Fibroblast of peridontal ligament (primary cell): ENCODE data around the gene FRMD4A.
A peak's percentile ranks its signal among the peaks of the same experiment; 100 is the strongest.

ENCODE experiments used
- DNase-seq: peaks from one replicate; pipeline ENCODE4 v3.0.0-alpha.2; 2010; ENCODE audit errors: extremely low read depth

FRMD4A gene

GRCh38 chr10:13758312-13758711, 572.4 kb downstream of the FRMD4A start:
- DNase-seq: no peak

DNA sequence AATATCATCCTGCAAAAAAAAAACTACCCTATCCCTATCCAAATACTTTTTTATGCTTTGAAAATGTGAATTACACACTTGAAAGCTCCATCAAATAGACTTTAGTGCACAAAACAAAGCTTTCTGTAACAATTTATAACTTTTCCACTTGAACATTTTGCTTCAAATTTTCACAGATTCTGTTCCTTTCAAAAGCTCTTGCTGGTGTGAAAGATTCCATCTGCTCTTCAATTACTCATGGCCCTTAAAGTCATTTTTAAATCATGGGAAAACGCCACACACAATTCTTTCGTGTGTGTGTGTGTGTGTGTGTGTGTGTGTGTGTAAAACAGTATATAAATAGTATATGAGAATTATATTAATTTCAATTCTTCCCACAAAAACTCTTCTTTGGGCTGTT, 576.4 kb downstream of the FRMD4A start:
- DNase-seq: no peak

- DNase-seq: no peak
These were observed 579.4 kb downstream of the FRMD4A start for GRCh38 chr10:13751191-13751764.

GRCh38 chr10:13750299-13751190, 580.2 kb downstream of the FRMD4A start:
- no peak for DNase-seq

- DNase-seq: no peak
These were observed 585.5 kb downstream of the FRMD4A start for GRCh38 chr10:13745271-13745670.

DNA sequence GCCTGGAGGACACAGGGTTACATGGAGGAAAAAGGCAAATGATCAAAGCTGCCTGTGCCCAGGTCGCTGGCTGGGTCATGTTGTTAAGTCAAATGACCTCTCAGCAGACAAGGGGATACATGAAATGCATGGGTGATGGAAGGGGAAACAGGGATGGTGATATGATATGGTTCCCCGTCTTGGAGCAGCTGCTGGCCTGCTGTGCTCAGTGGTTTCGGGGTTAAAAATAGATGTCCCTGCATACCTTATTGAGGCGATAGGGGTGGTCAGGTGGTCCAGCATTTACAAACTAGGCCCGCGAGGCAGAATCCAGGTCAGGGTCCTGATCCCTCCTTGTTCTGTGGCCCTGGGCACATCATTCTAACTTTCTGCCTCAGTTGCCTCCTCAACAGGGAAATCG, 586.8 kb downstream of the FRMD4A start:
- DNase-seq: no peak

DNA sequence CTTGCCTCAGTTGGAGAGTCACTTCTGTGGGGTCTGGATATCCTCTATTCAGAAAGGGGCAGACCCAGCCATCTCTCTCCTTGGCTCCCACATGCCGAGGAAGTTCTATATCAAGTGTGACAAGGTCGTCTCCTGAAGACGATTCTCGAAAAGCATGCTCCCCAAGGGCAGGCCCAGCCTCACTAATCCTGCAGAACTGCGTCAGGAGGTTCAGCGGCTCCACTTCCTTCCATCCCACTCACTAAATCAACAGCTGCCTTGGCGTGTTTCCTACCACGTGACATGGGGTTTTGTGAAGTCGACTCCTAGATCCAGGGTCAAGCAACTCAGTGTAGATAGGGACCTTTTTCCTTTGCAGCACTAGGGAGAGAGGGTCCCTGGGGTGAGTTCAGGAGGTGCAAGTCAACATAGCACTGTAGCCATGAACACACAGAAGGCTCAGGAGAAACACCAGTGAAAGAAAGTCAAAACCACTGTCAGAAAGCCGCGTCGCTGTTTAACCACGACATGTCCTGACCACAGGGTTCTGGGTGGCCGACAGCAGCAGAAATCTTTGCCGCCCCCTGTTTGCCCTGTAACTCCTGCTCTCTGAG, 587.5 kb downstream of the FRMD4A start:
- no peak for DNase-seq

DNA sequence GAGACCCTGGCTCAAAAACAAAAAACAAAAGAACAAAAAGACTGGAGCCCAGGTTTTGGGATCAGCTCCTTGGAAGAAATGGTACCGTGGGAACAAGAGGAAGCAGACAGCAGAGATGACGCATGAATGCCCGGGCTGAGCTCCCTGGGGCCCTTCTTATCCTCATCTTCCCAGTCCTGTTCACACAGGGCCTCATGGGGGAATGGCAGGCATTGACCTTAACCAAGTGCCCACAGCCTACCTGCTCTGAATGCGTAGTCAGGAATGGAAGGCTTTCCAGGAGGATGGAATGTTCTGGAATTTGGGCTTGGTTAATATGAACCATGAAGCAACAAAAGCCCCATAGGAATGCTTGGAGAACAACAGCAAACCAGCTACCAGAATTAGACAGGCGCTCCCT, 589.3 kb downstream of the FRMD4A start:
- DNase-seq: no peak

DNA sequence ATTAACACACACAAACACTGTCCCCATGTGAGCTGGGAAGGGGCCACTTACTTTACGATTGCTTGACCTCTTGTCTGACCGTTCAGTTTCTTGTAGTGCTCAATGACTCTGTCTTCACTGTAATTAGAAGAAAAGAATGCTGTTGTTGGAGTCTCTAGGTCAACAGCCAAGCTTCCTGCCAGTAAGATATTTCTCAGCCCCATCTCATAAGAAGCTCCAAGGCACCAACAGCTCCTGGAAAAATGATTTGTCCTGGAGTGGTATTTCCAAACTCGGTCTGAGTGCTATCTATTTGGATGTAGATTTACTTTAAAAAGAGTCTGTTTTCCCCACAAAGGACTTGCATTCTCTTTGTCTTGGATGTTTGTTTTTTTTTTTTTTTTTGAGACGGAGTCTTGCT, 590.3 kb downstream of the FRMD4A start:
- DNase-seq: no peak

DNA sequence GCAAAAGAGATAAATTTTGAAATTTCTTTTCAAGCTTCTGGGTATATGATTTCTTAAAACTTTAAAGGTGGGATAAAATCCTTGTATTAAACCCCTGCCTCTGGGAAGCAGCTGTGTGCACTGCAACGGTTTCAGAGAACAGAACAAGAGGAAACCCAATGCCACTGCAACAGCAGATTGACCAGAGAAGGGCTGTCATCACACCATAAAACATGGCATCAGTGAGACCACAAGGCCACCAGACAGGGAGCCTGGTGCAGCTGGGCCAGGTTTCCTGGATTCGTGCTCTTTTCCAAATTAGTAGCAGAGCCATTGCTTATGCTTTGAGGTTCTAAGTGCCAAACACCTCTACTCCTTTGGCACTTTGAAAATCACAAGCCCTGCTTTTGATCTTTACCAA, 591.5 kb downstream of the FRMD4A start:
- DNase-seq: no peak

DNA sequence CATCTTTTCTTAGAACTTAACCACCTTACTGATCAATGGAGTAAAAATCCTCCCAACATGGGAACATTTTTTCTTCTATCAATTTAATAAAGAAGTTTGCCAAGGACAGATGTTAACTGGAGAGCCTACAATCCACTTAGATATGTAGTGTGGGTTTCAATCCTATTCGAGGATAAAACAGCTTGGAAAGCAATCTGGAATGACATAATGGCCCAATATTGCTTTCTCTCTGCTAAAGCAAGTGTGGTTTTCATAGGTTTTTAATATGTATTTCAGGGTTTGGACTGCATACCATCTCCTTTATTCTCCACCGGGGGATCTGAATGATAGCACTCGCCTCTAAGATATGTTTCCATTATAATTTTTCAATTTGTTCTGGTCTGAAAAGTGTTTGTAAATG, 594.2 kb downstream of the FRMD4A start:
- DNase-seq: no peak

DNA sequence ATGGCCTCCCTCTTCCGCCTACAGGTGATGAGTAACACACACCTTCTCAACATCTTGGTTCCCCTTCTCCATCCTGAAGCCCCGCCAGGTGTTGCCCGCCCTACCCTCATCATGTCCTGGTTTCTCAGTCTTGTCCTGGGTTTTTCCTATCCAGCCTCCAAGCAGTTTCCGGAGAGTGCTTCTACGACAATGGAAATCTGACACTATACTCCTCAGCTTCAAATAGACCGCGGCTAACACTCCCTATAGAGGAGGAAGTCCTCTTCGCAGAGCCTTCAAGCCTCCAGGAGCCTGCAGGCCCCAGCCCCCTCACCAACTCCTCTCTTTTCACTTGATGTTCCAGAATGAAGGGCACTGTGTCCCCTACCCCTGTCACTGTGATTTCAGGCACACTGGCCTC, 596.6 kb downstream of the FRMD4A start:
- DNase-seq: no peak

DNA sequence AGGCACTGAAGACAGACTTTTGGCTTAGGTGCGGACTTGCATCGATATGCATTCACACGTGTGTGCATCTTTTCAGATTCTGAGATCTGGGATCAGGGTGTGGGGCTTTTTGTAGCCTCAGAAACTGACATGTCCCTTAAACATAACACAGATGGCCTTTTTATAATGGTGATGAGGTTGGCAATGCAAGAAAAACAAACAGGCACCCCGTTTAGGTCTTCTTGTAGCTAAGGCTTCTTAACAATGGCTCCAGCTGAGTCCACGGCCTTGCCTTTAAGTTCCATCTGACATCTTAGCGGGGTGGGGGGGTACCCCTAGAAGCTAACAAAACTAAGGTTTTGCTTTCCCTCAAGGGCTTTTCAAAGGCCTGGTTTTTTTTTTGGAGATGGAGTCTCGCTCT, 597.7 kb downstream of the FRMD4A start:
- no peak for DNase-seq

DNA sequence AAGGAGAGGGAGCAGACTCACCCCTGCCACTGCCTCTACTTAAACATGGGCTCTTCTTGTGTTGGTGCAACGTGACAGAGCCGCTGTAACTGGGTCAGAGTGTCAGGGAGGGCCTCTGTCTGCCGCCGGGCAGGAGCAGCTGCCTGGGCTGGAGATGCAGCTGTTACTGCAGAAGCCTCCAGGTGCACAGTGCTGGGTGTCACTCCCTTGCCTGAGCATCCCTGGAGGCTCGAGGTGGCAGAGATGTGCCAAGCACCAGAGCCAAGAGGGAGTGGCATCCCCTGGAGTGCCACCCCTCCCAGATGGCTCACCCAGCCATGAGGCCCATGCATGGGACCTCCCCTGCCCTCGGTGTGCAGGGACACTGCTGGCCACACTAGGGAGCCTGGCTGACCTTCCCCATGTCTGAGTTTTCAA, 598.3 kb downstream of the FRMD4A start:
- no peak for DNase-seq

DNA sequence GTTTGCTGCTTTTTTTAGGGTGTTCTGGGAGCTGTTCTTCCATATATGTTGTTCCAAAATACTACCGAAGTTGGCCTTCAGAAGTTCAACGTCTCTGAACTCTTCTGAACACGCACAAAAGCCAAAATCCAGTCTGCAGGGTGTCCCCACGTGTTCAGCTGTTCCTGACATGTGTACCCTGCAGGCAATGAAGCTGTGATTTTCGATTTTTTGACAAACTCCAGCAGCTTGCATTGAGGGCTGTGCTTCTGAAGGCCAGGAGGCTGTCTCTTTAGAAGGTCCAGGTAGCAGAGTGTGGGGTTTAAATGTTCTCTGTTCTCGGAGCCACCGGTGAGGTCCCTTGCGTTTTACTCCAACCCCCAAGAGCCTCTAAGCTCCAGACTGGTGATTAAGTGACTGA, 598.9 kb downstream of the FRMD4A start:
- DNase-seq: no peak

DNA sequence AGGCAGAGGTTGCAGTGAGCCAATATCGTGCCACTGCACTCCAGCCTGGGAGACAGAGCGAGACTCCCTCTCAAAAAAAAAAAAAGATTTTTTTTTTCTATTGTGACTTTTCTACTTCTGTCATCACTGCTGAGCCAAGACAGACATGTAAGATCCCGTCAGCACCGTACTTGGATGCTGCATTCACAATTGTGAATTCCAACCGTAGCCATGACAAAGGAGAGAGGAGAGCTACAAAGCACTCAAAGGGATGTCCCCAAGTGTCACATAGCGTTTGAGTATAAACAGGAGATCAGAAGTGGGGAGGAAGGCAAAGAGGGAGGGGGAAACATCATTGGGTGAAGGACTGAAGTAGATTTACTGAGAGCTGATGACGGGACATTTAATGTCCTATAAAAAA, 599.8 kb downstream of the FRMD4A start:
- DNase-seq: no peak

- DNase-seq: no peak
These were observed 600.4 kb downstream of the FRMD4A start for GRCh38 chr10:13730306-13730652.

DNA sequence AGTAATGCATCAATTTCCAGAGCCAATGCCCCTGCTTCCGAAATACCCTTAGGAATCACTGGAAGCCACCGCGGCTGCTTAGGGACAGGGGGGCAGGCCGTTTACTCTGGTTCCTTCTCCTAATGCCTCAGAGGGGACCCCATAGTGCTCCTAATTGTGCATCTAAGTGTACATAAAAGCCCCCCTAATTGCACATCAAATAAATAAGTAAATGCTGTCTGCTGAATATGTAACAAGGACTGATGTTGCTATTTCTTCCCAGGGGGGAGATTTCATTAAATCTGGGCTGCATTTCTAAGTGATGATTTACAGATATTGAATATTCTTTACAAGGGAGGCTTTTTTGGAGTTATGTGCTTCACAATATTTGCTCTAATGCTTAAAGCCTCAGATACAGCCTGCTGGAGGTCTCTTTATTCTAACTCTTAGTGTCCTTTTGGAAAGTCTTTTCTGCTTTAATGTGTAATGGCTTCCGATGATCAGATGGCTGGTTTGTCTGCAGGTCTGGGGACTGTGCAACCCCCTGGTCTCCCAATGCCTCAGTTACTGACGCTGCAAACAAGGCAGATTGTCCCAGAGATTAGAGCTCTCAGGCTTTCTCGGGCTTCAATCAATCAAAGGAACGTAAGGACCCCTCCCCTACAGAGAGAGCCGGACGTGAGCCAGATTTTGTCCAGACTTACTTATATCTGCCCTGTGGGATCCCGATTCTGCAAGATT, 601.0 kb downstream of the FRMD4A start:
- DNase-seq: no peak

- DNase-seq: no peak
These were observed 601.7 kb downstream of the FRMD4A start for GRCh38 chr10:13728898-13729535.

GRCh38 chr10:13725594-13725993, 605.1 kb downstream of the FRMD4A start:
- DNase-seq: no peak

DNA sequence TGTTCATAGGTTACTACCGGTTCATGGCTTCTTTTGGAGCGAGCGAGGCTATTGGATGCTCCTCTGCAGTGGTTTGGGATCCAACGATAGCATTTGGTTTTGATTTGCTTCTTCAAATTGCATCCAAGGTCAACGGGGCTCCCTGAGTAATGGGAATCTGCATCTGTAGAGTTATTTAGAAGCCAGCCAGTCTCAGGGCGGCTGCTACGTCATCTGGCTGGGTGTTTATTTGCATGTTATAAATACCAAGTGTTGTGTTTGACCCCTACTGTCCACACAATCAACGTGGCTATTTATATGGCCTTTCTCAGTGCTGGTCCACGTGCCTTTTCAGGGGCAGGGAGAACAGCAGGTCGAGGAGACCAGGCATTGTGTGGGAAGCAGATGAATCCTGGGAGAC, 606.2 kb downstream of the FRMD4A start:
- peak; percentile 96 for DNase-seq
